Measurements from ENCODE around the gene ACER3. TPM values are rescaled to one million over a fixed set of nuclear protein-coding genes. Genes with fewer than 3 reads are reported as not detected.
"Not testable (repeated sequence)": the region's sequence is repeated elsewhere in the genome, so short reads cannot be mapped to it uniquely, and the experiment has no call there.

ACER3 gene
- polyA plus RNA-seq: 1 to 10 TPM; 3.8 to 9.5 (median 6.0) TPM
- long read RNA-seq, donor 1, full-length matches to known transcripts: 2 of 7 reads
- long read RNA-seq, donor 1, partial matches to known transcripts: 5 of 7 reads
- long read RNA-seq, donor 1, other reads (novel, unspliced or antisense): 0 of 7 reads
- long read RNA-seq, donor 2: 0 reads
- long read RNA-seq, donor 3, full-length matches to known transcripts: 3 of 3 reads
- long read RNA-seq, donor 3, partial matches to known transcripts: 0 of 3 reads
- long read RNA-seq, donor 3, other reads (novel, unspliced or antisense): 0 of 3 reads
- long read RNA-seq, donor 4, full-length matches to known transcripts: 1 of 1 reads
- long read RNA-seq, donor 4, partial matches to known transcripts: 0 of 1 reads
- long read RNA-seq, donor 4, other reads (novel, unspliced or antisense): 0 of 1 reads
- long read RNA-seq, donor 5: 0 reads
- long read RNA-seq, donor 6, partial matches to known transcripts: 0 of 1 reads
- long read RNA-seq, donor 6, other reads (novel, unspliced or antisense): 0 of 1 reads
- long read RNA-seq, donor 7: 0 reads
- long read RNA-seq, donor 8: 0 reads
- long read RNA-seq, donor 9: 0 reads
- long read RNA-seq, donor 10, full-length matches to known transcripts: 2 of 2 reads
- long read RNA-seq, donor 10, partial matches to known transcripts: 0 of 2 reads
- long read RNA-seq, donor 10, other reads (novel, unspliced or antisense): 0 of 2 reads

DNA sequence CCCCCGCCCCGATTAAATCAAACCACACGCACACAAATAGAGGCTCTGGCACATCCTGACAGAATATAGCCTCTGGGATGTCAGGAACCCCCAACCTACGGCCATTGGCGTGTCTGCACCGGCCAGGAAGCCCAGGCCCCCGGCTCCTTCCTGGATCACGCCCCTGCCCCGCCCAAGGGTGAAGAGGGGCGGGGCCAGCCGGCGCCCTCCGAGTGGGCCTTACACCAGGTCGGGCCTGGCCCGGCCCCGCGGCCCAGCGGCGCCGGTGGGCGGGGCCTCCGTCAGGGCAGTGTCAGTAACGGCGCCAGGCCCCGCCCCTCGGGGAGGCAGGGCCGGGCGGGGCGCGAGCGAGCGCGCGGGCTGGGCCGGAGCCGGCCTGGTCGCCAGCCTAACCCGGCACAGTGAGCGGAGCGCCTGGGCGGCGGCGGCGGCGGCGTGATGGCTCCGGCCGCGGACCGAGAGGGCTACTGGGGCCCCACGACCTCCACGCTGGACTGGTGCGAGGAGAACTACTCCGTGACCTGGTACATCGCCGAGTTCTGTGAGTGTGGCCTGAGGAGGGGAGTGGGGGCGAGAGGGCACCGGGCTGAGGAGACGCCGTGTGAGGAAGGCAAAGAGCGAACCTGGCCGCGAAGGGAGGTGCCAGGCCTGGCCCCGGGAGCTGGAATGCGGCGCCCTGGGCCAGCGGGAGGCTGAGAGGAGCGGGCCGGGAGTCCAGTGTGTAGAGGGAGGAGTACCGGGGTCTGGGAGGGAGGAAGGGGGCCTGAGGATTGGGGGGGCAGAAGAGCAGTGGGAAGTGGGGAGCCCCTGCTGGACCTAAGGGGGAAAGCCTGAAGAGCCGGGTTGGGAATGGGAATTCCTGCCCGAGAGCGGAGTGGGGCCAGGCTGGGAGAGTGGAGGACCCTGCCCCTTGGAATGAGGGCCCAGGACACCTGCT is at the start of gene ACER3:
Gene ACER3, plus strand, starts transcription at position 380 of the 937 bp plus-strand sequence. Its CDS starts 59 bp downstream, at position 439.
- no peaks in the 10 kb centered on the region for H3K9me3 ChIP-seq (ENCODE audit: control insufficient read depth in 2 of 2, insufficient read depth in 1 of 2, low read depth in 1 of 2, low read length in 1 of 2)
- no peaks in the 10 kb centered on the region for H3K36me3 ChIP-seq (ENCODE audit: control insufficient read depth in 3 of 3, insufficient read depth in 2 of 3, low read depth in 1 of 3, low read length in 3 of 3)
- no peak for FAIRE-seq
- 1% methylated on average over 70 to 73 of the region's 73 CpGs for WGBS, 3 donors
- peak within 1 kb of the TSS; percentile 42 to 96 (median 88) for H3K4me3 ChIP-seq (ENCODE audit: low read depth in 1 of 3, low read length in 3 of 3)
- no peaks in the 10 kb centered on the region for H3K27me3 ChIP-seq (ENCODE audit: control insufficient read depth in 3 of 3, insufficient read depth in 3 of 3, low read length in 3 of 3)
- peak; percentile 93 to 95 for DNase-seq
- peaks cover 0 to 16% (median 0%) of the 10 kb centered on the region in 3 donors for H3K4me1 ChIP-seq (ENCODE audit: control insufficient read depth in 3 of 3, insufficient read depth in 2 of 3, low read depth in 1 of 3, low read length in 2 of 3)
- peak within 1 kb of the TSS; percentile 86 to 95 (median 88) for H3K27ac ChIP-seq (ENCODE audit: low read depth in 1 of 3, low read length in 2 of 3)

DNA sequence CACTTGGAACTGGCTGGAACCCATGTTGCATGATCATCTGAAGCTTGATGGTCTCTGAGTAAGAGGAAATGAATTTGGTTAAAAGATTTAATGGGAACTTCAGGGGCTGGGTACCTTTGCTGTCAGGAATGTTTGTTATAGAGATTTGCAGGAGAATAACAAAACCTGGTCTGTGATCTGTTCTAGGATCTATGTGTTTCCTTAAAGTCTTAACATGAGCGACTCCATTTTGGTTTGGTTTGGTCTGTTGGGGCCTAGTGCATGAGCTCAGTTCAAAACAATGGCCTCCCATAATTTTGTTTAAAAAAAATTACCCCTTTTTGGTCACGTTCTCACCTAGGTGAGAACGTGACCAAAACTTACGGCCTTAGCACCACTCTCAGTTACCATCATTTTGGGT is 49.5 kb upstream of the ACER3 start:
- H3K9me3 ChIP-seq (ENCODE audit: control insufficient read depth in 2 of 2, insufficient read depth in 1 of 2, low read depth in 1 of 2, low read length in 1 of 2): peaks cover 0 to 20% of the 10 kb centered on the region in 2 donors
- 90 to 97% (median 96%) methylated on average over 4 of the region's 4 CpGs for WGBS, 3 donors
- no peak overlapping the region for H3K4me3 ChIP-seq (ENCODE audit: low read depth in 1 of 3, low read length in 3 of 3)
- FAIRE-seq (no peak), DNase-seq (no peak)
- peaks cover 0 to 4% (median 0%) of the 10 kb centered on the region in 3 donors for H3K4me1 ChIP-seq (ENCODE audit: control insufficient read depth in 3 of 3, insufficient read depth in 2 of 3, low read depth in 1 of 3, low read length in 2 of 3)
- no peaks in the 10 kb centered on the region for H3K36me3 ChIP-seq (ENCODE audit: control insufficient read depth in 3 of 3, insufficient read depth in 2 of 3, low read depth in 1 of 3, low read length in 3 of 3)
- H3K27me3 ChIP-seq (ENCODE audit: control insufficient read depth in 3 of 3, insufficient read depth in 3 of 3, low read length in 3 of 3): no peaks in the 10 kb centered on the region
- no peak overlapping the region for H3K27ac ChIP-seq (ENCODE audit: low read depth in 1 of 3, low read length in 2 of 3)

DNA sequence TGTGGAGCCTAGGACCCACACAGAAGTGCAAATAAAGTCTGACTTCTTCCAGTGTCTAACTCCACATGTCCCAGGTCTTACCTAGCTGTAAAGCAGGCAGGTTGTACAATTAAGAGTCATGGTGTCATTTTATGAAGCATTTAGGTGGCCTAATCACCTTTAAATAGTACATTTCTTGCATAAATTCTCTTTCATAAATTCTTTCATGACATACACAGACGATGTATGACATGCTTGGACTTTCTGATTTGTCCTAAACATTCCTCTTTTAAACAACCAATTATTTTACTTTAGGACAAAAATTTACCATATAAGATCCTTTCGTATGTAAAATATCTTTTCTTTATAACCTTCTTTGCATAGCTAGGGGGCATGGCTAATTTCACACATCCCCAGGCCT is 46.3 kb upstream of the ACER3 start:
- H3K36me3 ChIP-seq (ENCODE audit: control insufficient read depth in 3 of 3, insufficient read depth in 2 of 3, low read depth in 1 of 3, low read length in 3 of 3): no peaks in the 10 kb centered on the region
- FAIRE-seq: no peak
- no peaks in the 10 kb centered on the region for H3K27me3 ChIP-seq (ENCODE audit: control insufficient read depth in 3 of 3, insufficient read depth in 3 of 3, low read length in 3 of 3)
- H3K9me3 ChIP-seq (ENCODE audit: control insufficient read depth in 2 of 2, insufficient read depth in 1 of 2, low read depth in 1 of 2, low read length in 1 of 2): peaks cover 0 to 30% of the 10 kb centered on the region in 2 donors
- DNase-seq: no peak
- WGBS, 3 donors: 96 to 100% (median 96%) methylated on average over 2 of the region's 2 CpGs
- no peak overlapping the region for H3K27ac ChIP-seq (ENCODE audit: low read depth in 1 of 3, low read length in 2 of 3)
- no peaks in the 10 kb centered on the region for H3K4me1 ChIP-seq (ENCODE audit: control insufficient read depth in 3 of 3, insufficient read depth in 2 of 3, low read depth in 1 of 3, low read length in 2 of 3)
- no peak overlapping the region for H3K4me3 ChIP-seq (ENCODE audit: low read depth in 1 of 3, low read length in 3 of 3)

DNA sequence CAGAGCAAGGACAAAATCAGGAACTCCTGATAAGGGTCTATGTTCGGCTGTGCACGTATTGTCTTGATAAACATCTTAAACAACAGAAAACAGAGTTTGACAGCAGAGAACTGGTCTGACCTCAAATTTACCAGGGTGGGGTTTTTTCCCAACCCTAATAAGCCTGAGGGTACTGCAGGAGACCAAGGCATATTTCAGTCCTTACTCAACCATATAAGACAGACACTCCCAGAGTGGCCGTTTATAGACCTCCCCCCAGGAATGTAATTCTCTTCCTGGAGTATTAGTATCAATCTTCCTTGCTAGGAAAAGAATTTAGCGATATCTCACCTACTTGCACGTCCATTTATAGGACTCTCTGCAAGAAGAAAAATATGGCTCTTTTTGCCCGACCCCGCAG is 45.0 kb upstream of the ACER3 start:
- not testable (repeated sequence) for FAIRE-seq; H3K27me3 ChIP-seq (ENCODE audit: control insufficient read depth in 3 of 3, insufficient read depth in 3 of 3, low read length in 3 of 3)

GRCh38 chr11:76820184-76820566 is 40.5 kb upstream of the ACER3 start:
- no peak for FAIRE-seq
- H3K27ac ChIP-seq (ENCODE audit: low read depth in 1 of 3, low read length in 2 of 3): peak overlapping the region in 1 of 3 donors; percentile 24

More for the DNA sequence above, 45.0 kb upstream of the ACER3 start:
- not testable (repeated sequence) for H3K4me1 ChIP-seq (ENCODE audit: control insufficient read depth in 3 of 3, insufficient read depth in 2 of 3, low read depth in 1 of 3, low read length in 2 of 3); H3K4me3 ChIP-seq (ENCODE audit: low read depth in 1 of 3, low read length in 3 of 3); H3K36me3 ChIP-seq (ENCODE audit: control insufficient read depth in 3 of 3, insufficient read depth in 2 of 3, low read depth in 1 of 3, low read length in 3 of 3); DNase-seq; H3K27ac ChIP-seq (ENCODE audit: low read depth in 1 of 3, low read length in 2 of 3)
- 91% methylated on average over 7 of the region's 7 CpGs for WGBS, 3 donors
- H3K9me3 ChIP-seq (ENCODE audit: control insufficient read depth in 2 of 2, insufficient read depth in 1 of 2, low read depth in 1 of 2, low read length in 1 of 2): peaks cover 0 to 31% of the 10 kb centered on the region in 2 donors

DNA sequence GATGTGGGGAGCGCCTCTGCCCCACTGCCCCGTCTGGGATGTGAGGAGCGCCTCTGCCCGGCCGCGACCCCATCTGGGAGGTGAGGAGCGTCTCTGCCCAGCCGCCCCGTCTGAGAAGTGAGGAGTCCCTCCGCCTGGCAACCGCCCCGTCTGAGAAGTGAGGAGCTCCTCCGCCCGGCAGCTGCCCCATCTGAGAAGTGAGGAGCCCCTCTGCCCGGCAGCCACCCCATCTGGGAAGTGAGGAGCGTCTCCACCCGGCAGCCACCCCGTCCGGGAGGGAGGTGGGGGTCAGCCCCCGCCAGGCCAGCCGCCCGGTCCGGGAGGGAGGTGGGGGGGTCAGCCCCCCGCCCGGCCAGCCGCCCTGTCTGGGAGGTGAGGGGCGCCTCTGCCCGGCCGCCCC is 39.3 kb upstream of the ACER3 start:
- WGBS, 3 donors: 96% methylated on average over 23 to 29 of the region's 29 CpGs

More at GRCh38 chr11:76820184-76820566, 40.5 kb upstream of the ACER3 start:
- no peaks in the 10 kb centered on the region for H3K27me3 ChIP-seq (ENCODE audit: control insufficient read depth in 3 of 3, insufficient read depth in 3 of 3, low read length in 3 of 3)
- no peaks in the 10 kb centered on the region for H3K36me3 ChIP-seq (ENCODE audit: control insufficient read depth in 3 of 3, insufficient read depth in 2 of 3, low read depth in 1 of 3, low read length in 3 of 3)
- WGBS, 3 donors: 73 to 89% (median 87%) methylated on average over 1 of the region's 1 CpG
- no peak overlapping the region for H3K4me3 ChIP-seq (ENCODE audit: low read depth in 1 of 3, low read length in 3 of 3)
- H3K9me3 ChIP-seq (ENCODE audit: control insufficient read depth in 2 of 2, insufficient read depth in 1 of 2, low read depth in 1 of 2, low read length in 1 of 2): peaks cover 0 to 21% of the 10 kb centered on the region in 2 donors
- no peak for DNase-seq
- peaks cover 0 to 3% (median 0%) of the 10 kb centered on the region in 3 donors for H3K4me1 ChIP-seq (ENCODE audit: control insufficient read depth in 3 of 3, insufficient read depth in 2 of 3, low read depth in 1 of 3, low read length in 2 of 3)

DNA sequence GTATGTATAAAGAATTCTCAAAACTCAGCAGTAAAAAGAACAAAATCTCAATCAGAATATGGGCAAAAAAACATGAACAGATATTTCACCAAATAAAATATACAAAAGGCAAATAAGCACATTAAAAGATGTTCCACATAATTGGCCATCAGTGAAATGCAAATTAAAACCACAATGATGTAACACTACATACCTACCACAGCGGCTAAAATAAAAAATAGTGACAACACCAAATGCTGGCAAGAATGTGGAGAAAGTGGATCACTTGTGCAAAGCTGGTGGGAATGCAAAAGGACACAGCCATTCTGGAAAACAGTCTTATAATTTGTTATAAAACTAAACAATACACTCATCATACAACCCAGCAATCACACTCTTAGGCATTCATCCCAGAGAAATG is 38.3 kb upstream of the ACER3 start:
- H3K27me3 ChIP-seq (ENCODE audit: control insufficient read depth in 3 of 3, insufficient read depth in 3 of 3, low read length in 3 of 3): no peaks in the 10 kb centered on the region
- no peak overlapping the region for H3K4me3 ChIP-seq (ENCODE audit: low read depth in 1 of 3, low read length in 3 of 3)
- DNase-seq (no peak), FAIRE-seq (no peak)
- H3K4me1 ChIP-seq (ENCODE audit: control insufficient read depth in 3 of 3, insufficient read depth in 2 of 3, low read depth in 1 of 3, low read length in 2 of 3): peaks cover 0 to 3% (median 0%) of the 10 kb centered on the region in 3 donors
- WGBS, 3 donors: 86 to 88% (median 87%) methylated on average over 1 of the region's 1 CpG
- no peak overlapping the region for H3K27ac ChIP-seq (ENCODE audit: low read depth in 1 of 3, low read length in 2 of 3)
- H3K36me3 ChIP-seq (ENCODE audit: control insufficient read depth in 3 of 3, insufficient read depth in 2 of 3, low read depth in 1 of 3, low read length in 3 of 3): no peaks in the 10 kb centered on the region
- peaks cover 0 to 2% of the 10 kb centered on the region in 2 donors for H3K9me3 ChIP-seq (ENCODE audit: control insufficient read depth in 2 of 2, insufficient read depth in 1 of 2, low read depth in 1 of 2, low read length in 1 of 2)

More for the DNA sequence above, 39.3 kb upstream of the ACER3 start:
- not testable (repeated sequence) for H3K36me3 ChIP-seq (ENCODE audit: control insufficient read depth in 3 of 3, insufficient read depth in 2 of 3, low read depth in 1 of 3, low read length in 3 of 3); H3K4me3 ChIP-seq (ENCODE audit: low read depth in 1 of 3, low read length in 3 of 3); FAIRE-seq; H3K27me3 ChIP-seq (ENCODE audit: control insufficient read depth in 3 of 3, insufficient read depth in 3 of 3, low read length in 3 of 3); DNase-seq; H3K27ac ChIP-seq (ENCODE audit: low read depth in 1 of 3, low read length in 2 of 3); H3K4me1 ChIP-seq (ENCODE audit: control insufficient read depth in 3 of 3, insufficient read depth in 2 of 3, low read depth in 1 of 3, low read length in 2 of 3)
- peaks cover 0 to 10% of the 10 kb centered on the region in 2 donors for H3K9me3 ChIP-seq (ENCODE audit: control insufficient read depth in 2 of 2, insufficient read depth in 1 of 2, low read depth in 1 of 2, low read length in 1 of 2)

Data from small intestine (tissue), 16 donors.